Large intestine (tissue), 3 donors: ENCODE data around the gene SEC61B. TPM values are rescaled to one million over a fixed set of nuclear protein-coding genes. Genes with fewer than 3 reads are reported as not detected.

Experiments
- DNase-seq, 2 donors: peaks; one replicate each; pipeline versions ENCODE4 v3.0.0 to v3.0.0-alpha.2; 2013
- H3K27ac ChIP-seq: one replicate; pipeline ENCODE4 v1.5.1; 2013; ENCODE audit warnings: low read length
- H3K27me3 ChIP-seq: 2 replicates; pipeline ENCODE4 v1.6.1; 2013; ENCODE audit warnings: low read length; ENCODE audit not compliant: control insufficient read depth, insufficient read depth
- H3K36me3 ChIP-seq: 2 replicates; pipeline ENCODE4 v1.6.1; 2013; ENCODE audit warnings: low read length; ENCODE audit not compliant: control insufficient read depth, insufficient read depth
- H3K4me1 ChIP-seq: one replicate; pipeline ENCODE4 v1.6.1; 2013; ENCODE audit warnings: low read length; ENCODE audit not compliant: control insufficient read depth, insufficient read depth
- H3K4me3 ChIP-seq: one replicate; pipeline ENCODE4 v1.5.1; 2013; ENCODE audit warnings: low read length
- H3K9me3 ChIP-seq: one replicate; pipeline ENCODE4 v1.6.1; 2013; ENCODE audit warnings: mild to moderate bottlenecking, low read depth, low read length, moderate library complexity; ENCODE audit not compliant: control insufficient read depth
- WGBS: methylation state at CpG from one replicate; pipeline ENCODE4 v1.1.5; 2013; ENCODE audit warnings: low lambda C conversion rate; ENCODE audit not compliant: insufficient coverage; 5-methylcytosine and 5-hydroxymethylcytosine counted together
- polyA plus RNA-seq: library from polyadenylated mRNA; unstranded; fragments of 120-200 nt; gene quantifications from one replicate; pipeline ENCODE4 v1.2.1, GENCODE V29; 2013

SEC61B gene
- polyA plus RNA-seq, 1 donor = 187 TPM

DNA sequence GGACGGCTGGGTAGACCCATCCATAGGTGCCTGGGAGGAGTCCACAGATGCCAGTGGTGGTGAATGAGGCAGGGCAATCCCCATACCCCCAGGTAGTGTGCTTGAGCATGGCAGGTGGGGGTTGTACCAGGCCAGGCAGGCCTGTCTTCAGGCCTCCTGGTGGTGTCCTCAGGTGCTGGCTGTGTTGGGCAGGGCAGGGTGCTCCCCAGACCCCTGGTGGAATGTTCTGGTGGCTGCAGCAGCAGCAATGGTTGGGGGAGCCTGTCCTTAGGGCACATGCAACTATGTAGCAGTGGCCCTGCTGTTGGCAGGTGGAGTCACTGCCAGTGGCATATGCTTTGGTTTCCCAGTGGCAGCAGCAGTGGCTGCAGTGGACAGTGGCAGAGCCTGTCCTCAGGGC is 10.3 kb upstream of the SEC61B start:
- no peak for DNase-seq
- H3K9me3 ChIP-seq = peaks cover 8% of the 10 kb centered on the region
- no peaks in the 10 kb centered on the region for H3K27me3 ChIP-seq
- H3K4me1 ChIP-seq = no peaks in the 10 kb centered on the region
- no peak overlapping the region for H3K27ac ChIP-seq
- H3K4me3 ChIP-seq = no peak overlapping the region
- peaks cover 17% of the 10 kb centered on the region for H3K36me3 ChIP-seq
- no CpG with 5 or more reads among the region's 1 CpG for WGBS

DNA sequence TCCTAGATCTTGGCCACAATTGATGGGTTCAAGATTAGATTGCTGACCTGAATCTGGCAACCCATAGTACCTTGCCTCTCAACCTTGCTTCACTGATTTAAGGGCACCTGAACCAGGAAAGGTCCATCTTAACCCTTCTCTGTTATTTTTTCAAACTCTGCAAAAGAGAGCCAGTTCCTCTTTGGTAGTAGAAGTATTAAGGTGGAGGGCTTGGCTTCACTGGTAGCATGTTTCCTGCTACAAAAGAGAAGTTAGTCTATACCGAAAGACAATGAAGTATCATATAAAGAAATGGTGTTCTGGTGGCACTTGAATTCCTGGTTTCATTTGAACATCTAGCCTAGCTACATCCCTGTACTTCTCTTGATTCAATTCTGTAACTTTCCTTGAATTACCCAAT is 8.9 kb upstream of the SEC61B start:
- no CpG with 5 or more reads among the region's 1 CpG for WGBS
- Histone ChIP-seq H3K9me3 (peaks cover 8% of the 10 kb centered on the region), H3K36me3 (peaks cover 22% of the 10 kb centered on the region), H3K4me3 (no peak overlapping the region), H3K27ac (no peak overlapping the region), H3K4me1 (no peaks in the 10 kb centered on the region), H3K27me3 (no peaks in the 10 kb centered on the region)
- no peak for DNase-seq

DNA sequence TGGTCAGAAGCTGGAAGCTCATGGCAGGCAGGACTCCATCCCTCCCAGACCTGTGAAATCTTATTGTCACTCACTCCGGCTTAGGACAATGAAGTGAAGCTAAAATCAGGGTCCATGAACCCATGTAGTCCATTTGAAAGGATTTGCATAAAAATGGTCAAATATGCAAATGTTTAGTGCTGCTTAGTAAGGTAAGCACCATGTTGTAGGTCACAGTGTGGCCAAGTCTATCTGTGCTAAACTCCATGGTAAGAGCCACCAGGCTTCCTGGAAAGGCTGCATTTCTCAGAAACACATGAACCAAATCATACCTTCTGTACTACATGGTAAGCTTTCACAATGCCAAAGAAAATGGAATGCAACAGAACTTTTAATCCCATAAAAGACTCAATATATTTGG is 6.0 kb upstream of the SEC61B start:
- H3K27ac ChIP-seq = no peak overlapping the region
- no peak for DNase-seq
- peaks cover 5% of the 10 kb centered on the region for H3K4me1 ChIP-seq
- no CpG with 5 or more reads among the region's 1 CpG for WGBS
- no peaks in the 10 kb centered on the region for H3K27me3 ChIP-seq
- peaks cover 28% of the 10 kb centered on the region for H3K36me3 ChIP-seq
- no peak overlapping the region for H3K4me3 ChIP-seq
- no peaks in the 10 kb centered on the region for H3K9me3 ChIP-seq

DNA sequence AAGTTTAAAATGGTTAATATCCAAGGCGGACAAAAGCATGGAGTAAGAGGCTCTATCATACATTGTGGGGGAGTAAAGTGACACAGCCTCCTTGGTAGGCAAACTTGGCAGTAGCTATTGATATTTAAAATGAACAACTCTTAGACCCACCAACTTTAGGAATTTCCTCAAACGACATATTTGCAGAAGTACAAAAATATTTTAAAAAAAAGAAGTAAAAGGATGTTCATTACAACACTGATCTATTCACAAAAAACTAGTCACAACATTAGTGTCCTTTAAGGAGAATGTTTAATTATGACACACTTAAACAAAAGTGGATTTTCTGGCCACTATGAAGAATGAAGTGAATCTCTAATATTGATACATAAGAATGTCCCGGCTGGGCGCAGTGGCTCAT is 2.1 kb upstream of the SEC61B start:
- DNase-seq = no peak
- H3K4me3 ChIP-seq = no peak overlapping the region

DNA sequence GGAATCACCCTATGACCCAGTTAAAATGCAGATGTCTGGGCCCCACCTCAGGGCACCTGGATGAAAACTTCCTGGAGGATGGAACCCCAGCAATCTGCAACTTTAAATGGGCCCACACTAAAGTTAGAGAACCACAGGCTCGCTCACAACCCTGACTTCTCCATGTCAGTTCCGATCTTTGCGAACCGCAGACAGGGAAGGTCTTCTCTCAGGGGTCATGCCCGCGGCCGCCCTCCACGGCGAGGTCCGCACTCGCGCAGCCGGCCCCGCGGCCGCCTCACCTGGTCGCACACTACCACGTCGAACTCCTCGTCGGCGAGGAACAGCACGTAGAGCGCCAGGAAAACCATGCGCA is 839 bp upstream of the SEC61B start:
- Histone ChIP-seq H3K4me1 (peaks cover 10% of the 10 kb centered on the region), H3K27me3 (no peaks in the 10 kb centered on the region), H3K36me3 (peaks cover 29% of the 10 kb centered on the region), H3K4me3 (peak overlapping the region; percentile 95), H3K27ac (peak overlapping the region; percentile 83), H3K9me3 (no peaks in the 10 kb centered on the region)
- WGBS = no CpG with 5 or more reads among the region's 25 CpGs
- no peak for DNase-seq

More for the DNA sequence above, 2.1 kb upstream of the SEC61B start:
- Histone ChIP-seq H3K27ac (no peak overlapping the region), H3K9me3 (no peaks in the 10 kb centered on the region), H3K27me3 (no peaks in the 10 kb centered on the region), H3K4me1 (peaks cover 10% of the 10 kb centered on the region), H3K36me3 (peaks cover 30% of the 10 kb centered on the region)
- WGBS = no CpG with 5 or more reads among the region's 4 CpGs

DNA sequence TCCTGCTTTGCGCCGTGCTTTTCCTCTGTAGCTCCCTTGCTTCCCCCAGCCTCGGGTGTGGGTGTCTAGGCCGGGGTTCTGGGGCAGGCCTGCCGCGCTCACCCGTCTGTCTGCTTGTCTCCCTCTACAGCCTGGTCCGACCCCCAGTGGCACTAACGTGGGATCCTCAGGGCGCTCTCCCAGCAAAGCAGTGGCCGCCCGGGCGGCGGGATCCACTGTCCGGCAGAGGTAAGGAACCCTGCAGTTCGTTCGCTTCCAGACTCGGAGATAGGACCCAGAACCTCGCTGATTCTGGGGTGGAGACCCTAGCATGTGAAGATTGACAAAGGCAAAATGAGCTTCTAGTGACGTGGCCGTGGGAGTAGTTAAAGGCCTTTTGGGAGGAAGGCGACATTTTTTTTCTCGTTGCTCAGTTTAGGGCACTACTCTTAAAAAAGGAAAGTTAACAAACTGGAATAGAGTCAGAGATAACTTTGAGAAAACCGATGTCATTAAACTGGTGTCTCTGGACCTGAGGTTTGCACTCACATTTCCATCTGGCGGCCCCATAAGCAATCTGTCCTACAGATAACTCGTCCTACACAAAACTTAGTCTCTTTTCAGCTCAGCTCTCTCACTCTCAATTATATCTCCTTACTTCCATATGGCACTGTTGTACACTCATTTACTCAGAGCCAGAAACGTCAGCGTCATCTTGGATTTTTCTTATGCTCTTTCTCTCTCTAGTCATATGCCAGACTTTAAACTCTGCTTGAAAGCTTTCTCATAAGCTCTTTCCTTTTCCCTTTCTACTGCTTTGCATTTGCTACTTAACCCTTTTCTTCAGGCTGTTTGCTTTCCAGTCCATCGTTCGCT is 561 bp downstream of the SEC61B start:
- Histone ChIP-seq H3K36me3 (peaks cover 32% of the 10 kb centered on the region), H3K9me3 (no peaks in the 10 kb centered on the region), H3K4me1 (peaks cover 10% of the 10 kb centered on the region), H3K4me3 (peak overlapping the region; percentile 95), H3K27ac (peak overlapping the region; percentile 83), H3K27me3 (no peaks in the 10 kb centered on the region)
- 40% methylated on average over 2 of the region's 30 CpGs for WGBS
- DNase-seq = no peak

DNA sequence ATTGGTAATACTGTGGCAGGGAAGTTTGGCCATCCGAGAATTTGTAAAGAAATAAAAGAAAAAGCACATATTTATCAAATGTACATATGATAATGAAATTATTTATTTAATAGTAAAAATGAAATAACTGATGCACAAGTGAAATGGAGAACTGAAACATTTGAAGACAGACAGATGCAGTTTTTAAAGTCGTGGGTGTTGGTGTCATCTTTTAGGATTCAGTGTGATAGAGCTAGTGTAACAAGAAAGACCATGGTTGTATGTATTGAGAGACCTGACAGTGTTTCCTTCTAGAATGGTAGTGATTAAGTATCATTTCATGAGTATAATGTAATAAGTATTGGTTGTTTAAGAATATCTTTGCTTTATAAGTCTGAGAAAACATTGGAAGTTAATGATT is 2.4 kb downstream of the SEC61B start:
- Histone ChIP-seq H3K4me1 (peaks cover 10% of the 10 kb centered on the region), H3K4me3 (no peak overlapping the region), H3K27ac (no peak overlapping the region), H3K27me3 (no peaks in the 10 kb centered on the region), H3K9me3 (no peaks in the 10 kb centered on the region), H3K36me3 (peaks cover 38% of the 10 kb centered on the region)
- no peak for DNase-seq
- 94% methylated on average over 2 of the region's 2 CpGs for WGBS

DNA sequence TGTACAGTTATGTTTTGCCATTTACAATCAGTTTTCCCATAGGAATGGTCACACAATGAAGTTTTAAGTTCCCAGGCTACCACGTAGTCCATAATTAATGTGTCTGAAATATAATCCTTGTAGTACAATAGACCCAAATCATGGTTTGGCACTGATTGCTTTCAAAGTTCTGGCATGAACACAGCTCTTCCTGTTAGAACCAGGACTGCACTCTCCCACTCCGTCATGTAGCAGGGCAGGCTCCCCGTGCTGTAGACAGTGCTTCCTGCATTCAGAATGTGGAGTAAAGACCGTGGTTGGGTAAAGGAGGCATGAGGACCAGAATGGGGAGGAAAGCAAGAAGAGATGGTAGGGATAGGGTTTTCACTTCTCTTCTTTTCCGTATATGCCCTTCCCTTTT is 4.0 kb downstream of the SEC61B start:
- Histone ChIP-seq H3K27ac (no peak overlapping the region), H3K4me1 (peaks cover 5% of the 10 kb centered on the region), H3K36me3 (peaks cover 50% of the 10 kb centered on the region), H3K4me3 (no peak overlapping the region), H3K27me3 (no peaks in the 10 kb centered on the region), H3K9me3 (no peaks in the 10 kb centered on the region)
- DNase-seq = no peak
- WGBS = 86% methylated on average over 1 of the region's 5 CpGs

DNA sequence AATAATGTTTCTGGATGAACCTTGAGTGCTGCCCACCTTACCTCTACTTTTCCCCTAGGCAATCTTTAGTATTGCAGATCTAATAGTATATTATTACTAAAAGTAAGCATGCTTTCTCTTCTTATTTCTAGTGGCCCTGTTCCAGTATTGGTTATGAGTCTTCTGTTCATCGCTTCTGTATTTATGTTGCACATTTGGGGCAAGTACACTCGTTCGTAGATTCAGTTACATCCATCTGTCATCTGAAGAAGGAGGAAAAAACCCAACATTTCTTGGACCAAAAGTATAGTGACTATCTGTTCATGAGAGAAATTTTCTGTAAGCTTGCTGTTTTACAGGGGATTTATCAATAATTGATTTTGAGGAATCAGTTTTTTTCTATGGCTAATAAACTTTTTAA is 8.1 kb downstream of the SEC61B start:
- WGBS = no CpG with 5 or more reads among the region's 3 CpGs

DNA sequence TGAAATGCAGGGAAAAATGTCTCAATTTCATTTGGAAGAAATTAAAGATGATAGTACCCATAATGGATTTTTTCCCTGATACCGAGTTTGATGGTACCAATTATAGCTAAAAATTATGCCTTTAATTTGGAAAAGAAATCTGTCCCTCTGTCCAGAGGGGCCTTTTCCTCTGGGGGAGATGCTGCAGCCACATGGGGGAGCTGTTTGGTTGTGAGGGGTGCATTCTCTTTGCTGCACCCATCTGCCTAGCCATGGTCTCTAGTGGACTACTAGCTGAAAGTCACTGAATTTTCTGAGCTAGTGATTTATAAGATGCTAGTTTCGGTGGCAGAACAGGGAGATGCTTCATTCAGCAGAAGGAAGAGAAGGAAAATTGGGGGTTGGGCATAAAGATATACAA is 9.6 kb downstream of the SEC61B start:
- H3K36me3 ChIP-seq = peaks cover 50% of the 10 kb centered on the region
- DNase-seq = no peak

More for the DNA sequence above, 8.1 kb downstream of the SEC61B start:
- Histone ChIP-seq H3K4me3 (no peak overlapping the region), H3K4me1 (no peaks in the 10 kb centered on the region), H3K36me3 (peaks cover 61% of the 10 kb centered on the region), H3K27me3 (no peaks in the 10 kb centered on the region), H3K27ac (no peak overlapping the region), H3K9me3 (no peaks in the 10 kb centered on the region)
- no peak for DNase-seq

DNA sequence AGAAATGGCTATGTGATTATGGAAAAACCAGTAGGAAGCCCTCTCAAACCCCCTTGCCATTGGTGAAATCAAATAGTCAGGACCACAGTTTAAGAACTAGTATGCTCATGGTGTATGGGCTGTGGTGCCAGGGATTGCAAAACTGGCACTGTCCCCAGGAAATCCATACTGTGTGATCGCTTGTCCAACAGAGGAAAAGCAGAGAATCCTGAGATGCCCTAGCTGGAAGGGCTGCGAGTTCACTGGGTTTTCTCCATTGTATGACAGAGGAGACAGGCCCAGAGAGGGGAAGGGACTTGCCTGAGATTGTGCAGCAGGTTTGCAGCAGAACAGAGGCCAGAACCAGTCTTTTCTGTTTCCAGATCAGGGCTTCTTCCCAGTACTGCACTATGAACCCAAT is 12.5 kb downstream of the SEC61B start:
- no peak overlapping the region for H3K4me3 ChIP-seq
- whole genome bisulfite sequencing = no CpG with 5 or more reads among the region's 2 CpGs
- no peaks in the 10 kb centered on the region for H3K9me3 ChIP-seq
- no peaks in the 10 kb centered on the region for H3K27me3 ChIP-seq
- DNase-seq = no peak
- H3K36me3 ChIP-seq = peaks cover 36% of the 10 kb centered on the region
- H3K27ac ChIP-seq = no peak overlapping the region
- H3K4me1 ChIP-seq = no peaks in the 10 kb centered on the region

More for the DNA sequence above, 9.6 kb downstream of the SEC61B start:
- H3K4me3 ChIP-seq = no peak overlapping the region
- 100% methylated on average over 1 of the region's 2 CpGs for WGBS
- no peaks in the 10 kb centered on the region for H3K4me1 ChIP-seq
- no peak overlapping the region for H3K27ac ChIP-seq
- no peaks in the 10 kb centered on the region for H3K27me3 ChIP-seq
- H3K9me3 ChIP-seq = no peaks in the 10 kb centered on the region
